GM23338 (cell line): ENCODE data around the gene FGFRL1. TPM values are rescaled to one million over a fixed set of nuclear protein-coding genes. Genes with fewer than 3 reads are reported as not detected.

Experiments
- ATAC-seq: fragments of 200-7000 bp; cut with Tn5 transposase; 3 replicates; pipeline ENCODE4 v1.9.1; 2020
- DNase-seq: peaks from one replicate; pipeline ENCODE4 v3.0.0-alpha.2; 2015; ENCODE audit warnings: low spot score
- H2AFZ ChIP-seq: fragments of 200-600 bp; sonication (generic); 2 replicates; pipeline ENCODE4 v1.8.0; 2016; ENCODE audit warnings: antibody characterized with exemption, mild to moderate bottlenecking, moderate library complexity
- H3F3A ChIP-seq: fragments of 200-600 bp; sonication (generic); replicated peaks from 2 replicates; pipeline ENCODE4 v1.8.0; 2017; ENCODE audit warnings: antibody characterized with exemption, mixed run types, low read depth
- H3K27ac ChIP-seq: fragments of 200-600 bp; sonication (generic); 2 replicates; pipeline ENCODE4 v1.6.1; 2016; ENCODE audit warnings: low read depth
- H3K27me3 ChIP-seq: fragments of 200-600 bp; sonication (generic); 2 replicates; pipeline ENCODE4 v1.8.0; 2016; ENCODE audit warnings: mild to moderate bottlenecking, mixed run types, moderate library complexity; ENCODE audit not compliant: insufficient read depth
- H3K36me3 ChIP-seq: fragments of 200-600 bp; sonication (generic); 2 replicates; pipeline ENCODE4 v1.8.0; 2016; ENCODE audit warnings: mild to moderate bottlenecking; ENCODE audit not compliant: insufficient read depth
- H3K4me1 ChIP-seq: fragments of 200-600 bp; sonication (generic); 2 replicates; pipeline ENCODE4 v1.8.0; 2016; ENCODE audit warnings: mild to moderate bottlenecking, moderate library complexity; ENCODE audit not compliant: insufficient read depth
- H3K4me2 ChIP-seq: fragments of 200-600 bp; sonication (generic); 2 replicates; pipeline ENCODE4 v1.7.1; 2017; ENCODE audit warnings: mixed run types
- H3K4me3 ChIP-seq: fragments of 200-600 bp; sonication (generic); 2 replicates; pipeline ENCODE4 v1.6.1; 2016; ENCODE audit warnings: mixed run types
- H3K79me2 ChIP-seq: fragments of 200-600 bp; sonication (generic); replicated peaks from 2 replicates; pipeline ENCODE4 v1.8.0; 2017; ENCODE audit warnings: mild to moderate bottlenecking; ENCODE audit not compliant: insufficient read depth
- H3K9me2 ChIP-seq: fragments of 200-600 bp; sonication (generic); 2 replicates; pipeline ENCODE4 v1.8.0; 2017; ENCODE audit not compliant: insufficient read depth
- H4K20me1 ChIP-seq: fragments of 200-600 bp; sonication (generic); replicated peaks from 2 replicates; pipeline ENCODE4 v1.8.0; 2017; ENCODE audit warnings: mild to moderate bottlenecking; ENCODE audit not compliant: insufficient read depth
- H3K27ac Mint-ChIP-seq: 2 replicates; pipeline ENCODE4 v1.8.0; 2020; ENCODE audit warnings: inconsistent platforms, mild to moderate bottlenecking, moderate library complexity, mixed read lengths
- H3K27me3 Mint-ChIP-seq: 3 replicates; pipeline ENCODE4 v1.8.0; 2022; ENCODE audit warnings: low read depth, mild to moderate bottlenecking, moderate library complexity, mixed read lengths, inconsistent platforms; ENCODE audit not compliant: insufficient read depth, poor library complexity
- H3K36me3 Mint-ChIP-seq: 3 replicates; pipeline ENCODE4 v1.8.0; 2021; ENCODE audit warnings: low read depth, mild to moderate bottlenecking, inconsistent platforms, moderate library complexity, mixed read lengths
- H3K4me1 Mint-ChIP-seq: 3 replicates; pipeline ENCODE4 v1.8.0; 2020; ENCODE audit warnings: mild to moderate bottlenecking, inconsistent platforms, mixed read lengths
- H3K4me3 Mint-ChIP-seq: 3 replicates; pipeline ENCODE4 v1.8.0; 2021; ENCODE audit warnings: moderate library complexity, mild to moderate bottlenecking, inconsistent platforms, mixed read lengths
- H3K9me3 Mint-ChIP-seq: 3 replicates; pipeline ENCODE4 v1.8.0; 2020; ENCODE audit warnings: moderate library complexity, mild to moderate bottlenecking, inconsistent platforms, mixed read lengths
- CREB1 ChIP-seq: fragments of 250-450 bp; sonication (Bioruptor Pico); IDR thresholded peaks from 2 replicates; pipeline ENCODE4 v1.5.0; 2020; ENCODE audit warnings: low read depth, mild to moderate bottlenecking, moderate library complexity
- EZH2 ChIP-seq: fragments of 200-600 bp; sonication (generic); IDR thresholded peaks from one replicate; pipeline ENCODE4 v1.8.0; 2017; ENCODE audit warnings: antibody characterized with exemption, mild to moderate bottlenecking, low read depth; ENCODE audit not compliant: unreplicated experiment
- JUNB ChIP-seq: IDR thresholded peaks from one replicate; pipeline ENCODE4 v1.6.1; 2016; ENCODE audit warnings: antibody characterized with exemption; ENCODE audit not compliant: unreplicated experiment
- POLR2AphosphoS5 ChIP-seq: IDR thresholded peaks from 2 replicates; pipeline ENCODE4 v1.6.1; 2016; ENCODE audit warnings: antibody characterized with exemption, low read depth
- STAT1 ChIP-seq: IDR thresholded peaks from one replicate; pipeline ENCODE4 v1.6.1; 2016; ENCODE audit warnings: antibody characterized with exemption; ENCODE audit not compliant: unreplicated experiment
- ZNF331 ChIP-seq: fragments of 250-450 bp; sonication (Bioruptor Pico); IDR thresholded peaks from 2 replicates; pipeline ENCODE4 v1.5.0; 2020; ENCODE audit warnings: low read depth, mild to moderate bottlenecking, moderate library complexity
- polyA plus RNA-seq: library from polyadenylated mRNA; unstranded; fragments of >200 nt; fragmentation: Nextera tagmentation; extraction: Ambion mirVana; gene quantifications from 2 replicates; pipeline ENCODE4 v1.2.1, GENCODE V29; 2016
- total RNA-seq: library from RNA; depleted of rRNA; stranded (reverse); fragments of >200 nt; shearing (Covaris generic); gene quantifications from 2 replicates; pipeline ENCODE4 v1.2.3, GENCODE V29; 2014
- TF ChIP-seq, protein P1 (sequence below): IDR thresholded peaks from 2 replicates; pipeline ENCODE4 v1.6.1; 2016; ENCODE audit warnings: antibody characterized with exemption
- TF ChIP-seq, protein P2 (sequence below), 2 experiments: fragments of 200-600 bp in 1 of 2; sonication (generic) in 1 of 2; conservative IDR thresholded peaks; 2 replicates each; pipeline versions ENCODE4 v1.5.1 to v1.6.1; 2016 to 2017; ENCODE audit warnings: antibody characterized with exemption in 2 of 2, low read depth in 2 of 2, mild to moderate bottlenecking in 2 of 2, moderate library complexity in 1 of 2
- TF ChIP-seq, protein P3 (sequence below): fragments of 250-450 bp; sonication (Bioruptor Pico); IDR thresholded peaks from 2 replicates; pipeline ENCODE4 v1.5.0; 2020; ENCODE audit warnings: mild to moderate bottlenecking, moderate library complexity

The FGFRL1 gene
- total and polyA plus RNA-seq, 2 experiments from 2014 or later, result 7.0 to 35.8 TPM

DNA sequence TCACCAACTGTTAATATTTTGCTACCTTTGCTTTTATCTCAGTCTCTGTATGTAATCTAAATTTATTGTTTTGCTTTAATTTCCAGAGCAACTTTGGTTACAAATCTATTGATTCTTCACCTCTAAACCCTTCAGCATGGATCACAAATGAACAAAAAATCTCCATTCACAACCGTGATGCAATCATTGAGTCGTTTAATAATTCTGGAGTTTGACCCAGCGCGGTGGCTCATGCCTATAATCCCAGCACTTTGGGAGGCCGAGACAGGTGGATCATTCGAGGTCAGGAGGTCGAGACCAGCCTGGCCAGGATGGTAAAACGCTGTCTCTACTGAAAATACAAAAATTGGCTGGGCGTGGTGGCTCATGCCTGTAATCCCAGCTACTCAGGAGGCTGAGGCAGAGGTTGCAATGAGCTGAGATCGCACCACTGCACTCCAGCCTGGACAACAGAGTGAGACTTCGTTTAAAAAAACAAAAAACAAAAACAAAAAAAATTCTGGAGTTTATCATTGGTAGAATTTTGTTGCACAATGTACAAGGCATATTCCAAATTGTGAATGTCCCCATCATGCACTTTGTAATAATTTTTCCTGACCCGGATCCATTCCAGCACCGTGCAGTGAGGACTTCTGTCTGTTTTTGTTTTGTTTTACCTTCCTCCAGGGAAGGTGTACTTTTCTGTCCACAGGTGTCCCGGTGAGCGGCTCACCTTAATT lies 26.9 kb upstream of the FGFRL1 start (continued):
- TF ChIP-seq, protein P1, sequence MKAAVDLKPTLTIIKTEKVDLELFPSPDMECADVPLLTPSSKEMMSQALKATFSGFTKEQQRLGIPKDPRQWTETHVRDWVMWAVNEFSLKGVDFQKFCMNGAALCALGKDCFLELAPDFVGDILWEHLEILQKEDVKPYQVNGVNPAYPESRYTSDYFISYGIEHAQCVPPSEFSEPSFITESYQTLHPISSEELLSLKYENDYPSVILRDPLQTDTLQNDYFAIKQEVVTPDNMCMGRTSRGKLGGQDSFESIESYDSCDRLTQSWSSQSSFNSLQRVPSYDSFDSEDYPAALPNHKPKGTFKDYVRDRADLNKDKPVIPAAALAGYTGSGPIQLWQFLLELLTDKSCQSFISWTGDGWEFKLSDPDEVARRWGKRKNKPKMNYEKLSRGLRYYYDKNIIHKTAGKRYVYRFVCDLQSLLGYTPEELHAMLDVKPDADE, result no peak
- no peak for TF ChIP-seq ZNF331 (CRISPR knock-in tag)
- no peak for TF ChIP-seq JUNB
- TF ChIP-seq EZH2, result no peak

DNA sequence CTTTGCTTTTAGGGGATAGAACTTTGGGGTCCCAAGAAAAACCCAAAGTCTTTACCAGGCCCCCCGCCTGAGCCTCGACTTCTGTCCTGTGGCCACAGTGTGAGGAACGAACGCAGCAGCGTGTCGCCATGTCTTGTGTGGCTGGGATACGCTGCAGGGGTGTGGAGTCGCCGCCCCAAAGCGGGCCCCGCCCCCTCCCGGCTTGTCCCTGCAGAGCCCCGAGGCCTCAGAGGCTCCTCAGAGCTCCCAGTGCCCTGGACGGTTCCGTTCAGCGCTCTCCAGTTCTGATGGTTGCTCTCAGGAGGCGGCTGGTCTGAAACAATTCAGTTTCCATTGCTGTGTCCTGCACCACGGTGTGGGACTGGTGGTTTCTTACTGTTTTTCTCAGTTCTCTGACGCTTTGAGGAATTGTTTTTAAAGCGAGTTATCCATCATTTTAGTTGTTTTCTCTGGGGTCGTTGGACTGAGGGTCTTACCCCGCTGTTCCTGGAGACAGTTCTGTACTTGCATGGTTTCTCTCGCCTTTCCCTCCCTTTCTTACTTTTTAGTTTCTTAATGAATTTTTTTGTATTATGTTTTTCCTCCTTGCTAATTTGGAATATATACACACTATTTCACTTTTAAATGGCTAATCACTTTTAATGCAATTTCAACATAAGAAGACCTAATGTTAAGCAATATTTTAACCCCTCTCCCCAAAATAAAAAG lies 26.1 kb upstream of the FGFRL1 start:
- no peaks in the 10 kb centered on the region for H4K20me1 ChIP-seq
- no peaks in the 10 kb centered on the region for H3K36me3 ChIP-seq
- H3K79me2 ChIP-seq, result no peaks in the 10 kb centered on the region
- peak; percentile 88 for DNase-seq
- Mint-ChIP-seq H3K27me3 (peaks cover 36% of the 10 kb centered on the region), H3K9me3 (no peaks in the 10 kb centered on the region), H3K4me3 (peak overlapping the region; percentile 49), H3K27ac (no peak overlapping the region), H3K36me3 (no peaks in the 10 kb centered on the region), H3K4me1 (peaks cover 2% of the 10 kb centered on the region; the same call in 2 of the 3 replicates)
- H3K27me3 ChIP-seq, result peaks cover 17% of the 10 kb centered on the region
- peak overlapping the region; percentile 48 for H3K4me3 ChIP-seq
- peak; percentile 80 for ATAC-seq
- peaks cover 9% of the 10 kb centered on the region; the same call in 1 of the 2 replicates for H3F3A ChIP-seq
- no peaks in the 10 kb centered on the region for H3K9me2 ChIP-seq
- H3K4me2 ChIP-seq, result peak overlapping the region; percentile 84
- peak overlapping the region; percentile 87; the same call in 1 of the 2 replicates for H2AFZ ChIP-seq
- TF ChIP-seq STAT1 (no peak), POLR2AphosphoS5 (peak; percentile 44)
- H3K27ac ChIP-seq, result no peak overlapping the region
- peaks cover 16% of the 10 kb centered on the region for H3K4me1 ChIP-seq

DNA sequence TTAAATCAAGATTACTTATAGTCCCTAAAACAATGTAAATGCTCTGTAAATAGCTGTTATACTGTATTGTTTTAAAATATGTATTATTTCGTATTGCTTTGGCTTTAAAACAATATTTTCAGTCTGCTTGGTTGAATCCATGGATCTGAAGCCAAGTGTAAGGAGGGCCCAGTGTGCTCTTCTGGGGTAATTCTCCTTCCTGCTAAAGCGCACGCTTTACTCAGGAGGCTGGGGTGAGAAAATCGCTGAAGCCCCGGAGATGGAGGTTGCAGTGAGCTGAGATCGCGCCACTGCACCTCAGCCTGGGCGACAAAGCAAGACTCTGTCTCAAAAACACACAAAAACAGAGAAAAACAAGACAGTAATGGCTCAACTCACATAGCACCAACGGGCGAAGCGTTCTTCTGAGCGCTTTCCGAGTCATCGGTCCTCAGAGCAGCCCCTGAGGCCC lies 25.0 kb upstream of the FGFRL1 start:
- peak overlapping the region; percentile 85 for H3K4me3 Mint-ChIP-seq
- no peaks in the 10 kb centered on the region for H3K9me2 ChIP-seq
- peaks cover 34% of the 10 kb centered on the region for H3K27me3 Mint-ChIP-seq
- DNase-seq (no peak), ATAC-seq (peak; percentile 20)
- peaks cover 16% of the 10 kb centered on the region for H3K4me1 ChIP-seq
- H3K36me3 Mint-ChIP-seq, result no peaks in the 10 kb centered on the region
- H3K4me2 ChIP-seq, result peak overlapping the region; percentile 94
- peak overlapping the region; percentile 70 for H3K4me3 ChIP-seq
- peaks cover 17% of the 10 kb centered on the region for H3K27me3 ChIP-seq
- H3K4me1 Mint-ChIP-seq, result peaks cover 2% of the 10 kb centered on the region; the same call in 1 of the 3 replicates
- H3K36me3 ChIP-seq, result no peaks in the 10 kb centered on the region
- H4K20me1 ChIP-seq, result no peaks in the 10 kb centered on the region
- H2AFZ ChIP-seq, result peak overlapping the region; percentile 96
- peaks cover 9% of the 10 kb centered on the region; the same call in 1 of the 2 replicates for H3F3A ChIP-seq
- H3K79me2 ChIP-seq, result no peaks in the 10 kb centered on the region
- H3K9me3 Mint-ChIP-seq, result no peaks in the 10 kb centered on the region
- no peak overlapping the region for H3K27ac Mint-ChIP-seq
- H3K27ac ChIP-seq, result no peak overlapping the region
- TF ChIP-seq, protein P2, sequence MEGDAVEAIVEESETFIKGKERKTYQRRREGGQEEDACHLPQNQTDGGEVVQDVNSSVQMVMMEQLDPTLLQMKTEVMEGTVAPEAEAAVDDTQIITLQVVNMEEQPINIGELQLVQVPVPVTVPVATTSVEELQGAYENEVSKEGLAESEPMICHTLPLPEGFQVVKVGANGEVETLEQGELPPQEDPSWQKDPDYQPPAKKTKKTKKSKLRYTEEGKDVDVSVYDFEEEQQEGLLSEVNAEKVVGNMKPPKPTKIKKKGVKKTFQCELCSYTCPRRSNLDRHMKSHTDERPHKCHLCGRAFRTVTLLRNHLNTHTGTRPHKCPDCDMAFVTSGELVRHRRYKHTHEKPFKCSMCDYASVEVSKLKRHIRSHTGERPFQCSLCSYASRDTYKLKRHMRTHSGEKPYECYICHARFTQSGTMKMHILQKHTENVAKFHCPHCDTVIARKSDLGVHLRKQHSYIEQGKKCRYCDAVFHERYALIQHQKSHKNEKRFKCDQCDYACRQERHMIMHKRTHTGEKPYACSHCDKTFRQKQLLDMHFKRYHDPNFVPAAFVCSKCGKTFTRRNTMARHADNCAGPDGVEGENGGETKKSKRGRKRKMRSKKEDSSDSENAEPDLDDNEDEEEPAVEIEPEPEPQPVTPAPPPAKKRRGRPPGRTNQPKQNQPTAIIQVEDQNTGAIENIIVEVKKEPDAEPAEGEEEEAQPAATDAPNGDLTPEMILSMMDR (conservative IDR thresholded peaks at IDR 0.05; ENCODE audit: low read depth in 2 of 2), result no peak
- TF ChIP-seq, protein P3, sequence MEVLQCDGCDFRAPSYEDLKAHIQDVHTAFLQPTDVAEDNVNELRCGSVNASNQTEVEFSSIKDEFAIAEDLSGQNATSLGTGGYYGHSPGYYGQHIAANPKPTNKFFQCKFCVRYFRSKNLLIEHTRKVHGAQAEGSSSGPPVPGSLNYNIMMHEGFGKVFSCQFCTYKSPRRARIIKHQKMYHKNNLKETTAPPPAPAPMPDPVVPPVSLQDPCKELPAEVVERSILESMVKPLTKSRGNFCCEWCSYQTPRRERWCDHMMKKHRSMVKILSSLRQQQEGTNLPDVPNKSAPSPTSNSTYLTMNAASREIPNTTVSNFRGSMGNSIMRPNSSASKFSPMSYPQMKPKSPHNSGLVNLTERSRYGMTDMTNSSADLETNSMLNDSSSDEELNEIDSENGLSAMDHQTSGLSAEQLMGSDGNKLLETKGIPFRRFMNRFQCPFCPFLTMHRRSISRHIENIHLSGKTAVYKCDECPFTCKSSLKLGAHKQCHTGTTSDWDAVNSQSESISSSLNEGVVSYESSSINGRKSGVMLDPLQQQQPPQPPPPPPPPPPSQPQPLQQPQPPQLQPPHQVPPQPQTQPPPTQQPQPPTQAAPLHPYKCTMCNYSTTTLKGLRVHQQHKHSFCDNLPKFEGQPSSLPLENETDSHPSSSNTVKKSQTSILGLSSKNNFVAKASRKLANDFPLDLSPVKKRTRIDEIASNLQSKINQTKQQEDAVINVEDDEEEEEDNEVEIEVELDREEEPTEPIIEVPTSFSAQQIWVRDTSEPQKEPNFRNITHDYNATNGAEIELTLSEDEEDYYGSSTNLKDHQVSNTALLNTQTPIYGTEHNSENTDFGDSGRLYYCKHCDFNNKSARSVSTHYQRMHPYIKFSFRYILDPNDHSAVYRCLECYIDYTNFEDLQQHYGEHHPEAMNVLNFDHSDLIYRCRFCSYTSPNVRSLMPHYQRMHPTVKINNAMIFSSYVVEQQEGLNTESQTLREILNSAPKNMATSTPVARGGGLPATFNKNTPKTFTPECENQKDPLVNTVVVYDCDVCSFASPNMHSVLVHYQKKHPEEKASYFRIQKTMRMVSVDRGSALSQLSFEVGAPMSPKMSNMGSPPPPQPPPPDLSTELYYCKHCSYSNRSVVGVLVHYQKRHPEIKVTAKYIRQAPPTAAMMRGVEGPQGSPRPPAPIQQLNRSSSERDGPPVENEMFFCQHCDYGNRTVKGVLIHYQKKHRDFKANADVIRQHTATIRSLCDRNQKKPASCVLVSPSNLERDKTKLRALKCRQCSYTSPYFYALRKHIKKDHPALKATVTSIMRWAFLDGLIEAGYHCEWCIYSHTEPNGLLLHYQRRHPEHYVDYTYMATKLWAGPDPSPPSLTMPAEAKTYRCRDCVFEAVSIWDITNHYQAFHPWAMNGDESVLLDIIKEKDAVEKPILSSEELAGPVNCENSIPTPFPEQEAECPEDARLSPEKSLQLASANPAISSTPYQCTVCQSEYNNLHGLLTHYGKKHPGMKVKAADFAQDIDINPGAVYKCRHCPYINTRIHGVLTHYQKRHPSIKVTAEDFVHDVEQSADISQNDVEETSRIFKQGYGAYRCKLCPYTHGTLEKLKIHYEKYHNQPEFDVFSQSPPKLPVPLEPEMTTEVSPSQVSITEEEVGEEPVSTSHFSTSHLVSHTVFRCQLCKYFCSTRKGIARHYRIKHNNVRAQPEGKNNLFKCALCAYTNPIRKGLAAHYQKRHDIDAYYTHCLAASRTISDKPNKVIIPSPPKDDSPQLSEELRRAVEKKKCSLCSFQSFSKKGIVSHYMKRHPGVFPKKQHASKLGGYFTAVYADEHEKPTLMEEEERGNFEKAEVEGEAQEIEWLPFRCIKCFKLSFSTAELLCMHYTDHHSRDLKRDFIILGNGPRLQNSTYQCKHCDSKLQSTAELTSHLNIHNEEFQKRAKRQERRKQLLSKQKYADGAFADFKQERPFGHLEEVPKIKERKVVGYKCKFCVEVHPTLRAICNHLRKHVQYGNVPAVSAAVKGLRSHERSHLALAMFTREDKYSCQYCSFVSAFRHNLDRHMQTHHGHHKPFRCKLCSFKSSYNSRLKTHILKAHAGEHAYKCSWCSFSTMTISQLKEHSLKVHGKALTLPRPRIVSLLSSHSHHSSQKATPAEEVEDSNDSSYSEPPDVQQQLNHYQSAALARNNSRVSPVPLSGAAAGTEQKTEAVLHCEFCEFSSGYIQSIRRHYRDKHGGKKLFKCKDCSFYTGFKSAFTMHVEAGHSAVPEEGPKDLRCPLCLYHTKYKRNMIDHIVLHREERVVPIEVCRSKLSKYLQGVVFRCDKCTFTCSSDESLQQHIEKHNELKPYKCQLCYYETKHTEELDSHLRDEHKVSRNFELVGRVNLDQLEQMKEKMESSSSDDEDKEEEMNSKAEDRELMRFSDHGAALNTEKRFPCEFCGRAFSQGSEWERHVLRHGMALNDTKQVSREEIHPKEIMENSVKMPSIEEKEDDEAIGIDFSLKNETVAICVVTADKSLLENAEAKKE, result no peak
- TF ChIP-seq POLR2AphosphoS5 (no peak; the same call in 1 of the 2 replicates), CREB1 (no peak)
